ENCODE results near the gene TBC1D17. TPM values are rescaled to one million over a fixed set of nuclear protein-coding genes. Genes with fewer than 3 reads are reported as not detected.

TBC1D17 gene
- polyA plus RNA-seq, 4 donors, result 40.4 to 51.4 (median 43.4) TPM

DNA sequence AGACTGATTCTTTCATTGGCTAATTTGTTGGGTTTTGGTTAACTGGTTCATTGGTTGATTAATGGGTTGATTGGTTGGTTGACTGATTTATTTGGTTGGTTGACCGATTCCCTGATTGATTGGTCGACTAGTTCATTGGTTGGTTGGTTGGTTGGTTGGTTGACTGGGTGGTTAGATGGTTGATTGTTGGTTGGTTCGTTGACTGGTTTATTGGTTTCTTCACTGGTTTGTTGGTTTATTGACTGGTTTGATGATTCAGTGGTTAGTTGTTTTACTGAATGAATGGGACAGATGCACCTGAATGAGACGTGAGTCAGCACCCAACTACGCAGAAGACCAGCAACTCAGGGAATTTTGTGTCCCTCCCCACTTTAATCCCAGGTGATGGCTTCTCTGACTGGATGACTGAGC, 54.5 kb downstream of the TBC1D17 start:
- no peak for DNase-seq (ENCODE audit: low read depth in 4 of 4, low spot score in 3 of 4)

DNA sequence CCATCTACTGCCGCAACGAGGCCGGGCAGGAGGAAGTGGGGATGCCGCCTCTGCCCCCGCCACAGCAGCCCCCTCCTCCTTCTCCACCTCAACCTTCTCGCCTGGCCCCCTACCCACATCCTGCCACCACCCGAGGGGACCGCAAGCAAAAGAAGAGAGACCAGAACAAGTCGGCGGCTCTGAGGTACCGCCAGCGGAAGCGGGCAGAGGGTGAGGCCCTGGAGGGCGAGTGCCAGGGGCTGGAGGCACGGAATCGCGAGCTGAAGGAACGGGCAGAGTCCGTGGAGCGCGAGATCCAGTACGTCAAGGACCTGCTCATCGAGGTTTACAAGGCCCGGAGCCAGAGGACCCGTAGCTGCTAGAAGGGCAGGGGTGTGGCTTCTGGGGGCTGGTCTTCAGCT, 55.2 kb downstream of the TBC1D17 start:
- no peak for DNase-seq (ENCODE audit: low read depth in 4 of 4, low spot score in 3 of 4)

DNA sequence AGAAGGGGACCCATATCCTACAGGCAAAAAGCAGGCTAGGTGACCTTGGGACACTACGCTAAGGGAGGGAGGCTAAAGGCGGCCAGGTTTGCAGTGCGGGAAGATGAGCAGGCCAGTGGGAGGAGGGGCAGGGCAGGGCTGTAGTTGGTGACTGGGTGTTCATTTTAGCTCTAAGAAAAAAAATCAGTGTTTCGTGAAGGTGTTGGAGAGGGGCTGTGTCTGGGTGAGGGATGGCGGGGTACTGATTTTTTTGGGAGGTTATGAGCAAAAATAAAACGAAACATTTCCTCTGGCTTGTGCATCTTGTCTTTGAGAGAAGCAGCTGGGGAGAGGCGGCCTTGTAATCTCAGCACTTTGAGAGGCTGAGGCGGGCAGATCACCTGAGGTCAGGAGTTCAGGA, 56.1 kb downstream of the TBC1D17 start:
- no peak for DNase-seq (ENCODE audit: low read depth in 4 of 4, low spot score in 3 of 4)

DNA sequence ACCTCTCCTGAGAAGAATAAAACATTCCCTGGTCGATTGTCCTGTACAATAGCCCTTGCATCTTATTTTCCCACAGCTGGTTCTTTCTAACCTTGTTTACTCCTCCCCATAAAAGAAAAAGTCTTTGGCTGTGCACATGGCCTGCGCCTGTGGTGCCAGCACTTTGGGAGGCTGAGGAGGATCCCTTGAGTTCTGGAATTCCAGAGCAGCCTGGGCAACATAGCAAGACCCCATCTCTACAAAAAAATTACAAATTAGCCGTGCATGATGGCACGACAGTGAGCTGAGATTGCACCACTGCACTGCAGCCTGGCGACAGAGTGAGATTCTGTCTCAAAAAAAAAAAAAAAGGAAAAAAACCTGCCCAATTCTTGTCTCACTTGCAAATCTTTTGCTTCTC, 59.0 kb downstream of the TBC1D17 start:
- DNase-seq (ENCODE audit: low read depth in 4 of 4, low spot score in 3 of 4), result no peak

DNA sequence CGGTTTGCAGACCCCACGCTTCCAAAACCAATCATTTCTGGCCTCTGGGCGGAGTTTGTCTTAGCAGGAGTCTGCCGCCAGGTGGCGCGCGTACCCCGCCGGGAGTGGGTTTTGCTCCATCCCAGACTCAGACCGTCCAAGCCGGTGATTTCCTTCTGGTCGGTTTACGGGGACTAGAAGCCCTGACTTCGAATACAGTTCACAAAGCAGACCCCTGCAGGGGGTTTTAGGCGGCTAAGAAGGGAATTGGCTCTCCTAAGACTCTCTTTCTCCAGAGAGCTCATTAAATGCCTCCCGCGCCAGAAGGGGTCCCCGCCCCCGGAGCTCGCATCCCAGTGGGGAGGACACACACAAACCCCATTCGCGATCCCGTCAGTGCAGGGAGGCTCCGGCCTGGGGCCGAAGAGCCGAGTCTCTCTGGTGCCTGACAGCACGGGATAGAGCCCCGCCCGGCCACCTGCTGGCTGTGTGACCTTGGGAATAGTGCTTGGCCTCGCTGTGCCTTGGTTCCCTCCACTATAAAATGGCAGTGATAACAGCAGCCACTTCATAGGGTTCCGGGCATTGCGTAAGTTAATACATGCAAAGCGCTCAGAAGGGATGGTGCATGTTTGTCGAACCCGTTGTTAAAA, 60.4 kb downstream of the TBC1D17 start:
- no peak for DNase-seq (ENCODE audit: low read depth in 4 of 4, low spot score in 3 of 4)

Other genes starting within 250 kb of the TBC1D17 start
- 10 to 100 TPM; 23.7 to 32.2 (median 25.8) TPM for gene RRAS, start 237.6 kb upstream of the TBC1D17 start, polyA plus RNA-seq (ENCODE audit: insufficient read length in 4 of 4)
- 10 to 100 TPM; 31.4 to 47.6 (median 34.7) TPM for gene SCAF1, start 235.5 kb upstream of the TBC1D17 start, polyA plus RNA-seq (ENCODE audit: insufficient read length in 4 of 4)
- gene IRF3, start 211.8 kb upstream of the TBC1D17 start, polyA plus RNA-seq (ENCODE audit: insufficient read length in 4 of 4), result 10 to 100 TPM; 41.2 to 56.3 (median 47.9) TPM
- gene BCL2L12, start 211.8 kb upstream of the TBC1D17 start, polyA plus RNA-seq (ENCODE audit: insufficient read length in 4 of 4), result 10 to 100 TPM; 20.5 to 32.6 (median 23.9) TPM
- 100 to 1,000 TPM; 196 to 239 (median 211) TPM for gene PRMT1, start 200.4 kb upstream of the TBC1D17 start, polyA plus RNA-seq (ENCODE audit: insufficient read length in 4 of 4)
- gene ADM5, start 188.1 kb upstream of the TBC1D17 start, polyA plus RNA-seq (ENCODE audit: insufficient read length in 4 of 4), result 1 to 10 TPM in 3 of 4 donors, under 1 TPM in 1; 0.61 to 1.6 (median 1.3) TPM
- gene CPT1C, start 186.6 kb upstream of the TBC1D17 start, polyA plus RNA-seq (ENCODE audit: insufficient read length in 4 of 4), result 10 to 100 TPM; 10.3 to 13.3 (median 12.2) TPM
- gene TSKS, start 114.4 kb upstream of the TBC1D17 start, polyA plus RNA-seq (ENCODE audit: insufficient read length in 4 of 4), result under 1 TPM in 2 of 4 donors, not detected in 2; 0.11 to 0.38 TPM
- 10 to 100 TPM; 48.7 to 68.2 (median 52.9) TPM for gene AP2A1, start 110.7 kb upstream of the TBC1D17 start, polyA plus RNA-seq (ENCODE audit: insufficient read length in 4 of 4)
- 10 to 100 TPM; 29.6 to 40.2 (median 31.7) TPM for gene FUZ, start 64.4 kb upstream of the TBC1D17 start, polyA plus RNA-seq (ENCODE audit: insufficient read length in 4 of 4)
- gene MED25, start 59.4 kb upstream of the TBC1D17 start, polyA plus RNA-seq (ENCODE audit: insufficient read length in 4 of 4), result 10 to 100 TPM; 58.8 to 74.9 (median 66.2) TPM
- gene PTOV1, start 26.5 kb upstream of the TBC1D17 start, polyA plus RNA-seq (ENCODE audit: insufficient read length in 4 of 4), result 100 to 1,000 TPM; 249 to 353 (median 277) TPM
- 10 to 100 TPM; 42.7 to 57.9 (median 46.3) TPM for gene PNKP, start 10.1 kb upstream of the TBC1D17 start, polyA plus RNA-seq (ENCODE audit: insufficient read length in 4 of 4)
- gene AKT1S1, start 347 bp upstream of the TBC1D17 start, polyA plus RNA-seq (ENCODE audit: insufficient read length in 4 of 4), result 10 to 100 TPM; 30.0 to 43.8 (median 34.2) TPM
- gene IL4I1, start 19.2 kb downstream of the TBC1D17 start, polyA plus RNA-seq (ENCODE audit: insufficient read length in 4 of 4), result 1 to 10 TPM; 1.7 to 3.6 (median 2.3) TPM
- gene ATF5, start 51.5 kb downstream of the TBC1D17 start, polyA plus RNA-seq (ENCODE audit: insufficient read length in 4 of 4), result 10 to 100 TPM; 22.7 to 26.9 (median 23.8) TPM
- gene NUP62, start 51.8 kb downstream of the TBC1D17 start, polyA plus RNA-seq (ENCODE audit: insufficient read length in 4 of 4), result 10 to 100 TPM; 58.7 to 63.6 (median 61.4) TPM
- gene SIGLEC11, start 83.5 kb downstream of the TBC1D17 start, polyA plus RNA-seq (ENCODE audit: insufficient read length in 4 of 4), result 1 to 10 TPM; 3.4 to 5.1 (median 4.8) TPM
- 10 to 100 TPM; 47.2 to 51.2 (median 48.2) TPM for gene VRK3, start 147.7 kb downstream of the TBC1D17 start, polyA plus RNA-seq (ENCODE audit: insufficient read length in 4 of 4)
- gene ZNF473, start 148.3 kb downstream of the TBC1D17 start, polyA plus RNA-seq (ENCODE audit: insufficient read length in 4 of 4), result 10 to 100 TPM; 13.4 to 16.1 (median 15.7) TPM

All from right renal pelvis (tissue), 4 donors.